Measurements from ENCODE around the gene TRAF3.

DNA sequence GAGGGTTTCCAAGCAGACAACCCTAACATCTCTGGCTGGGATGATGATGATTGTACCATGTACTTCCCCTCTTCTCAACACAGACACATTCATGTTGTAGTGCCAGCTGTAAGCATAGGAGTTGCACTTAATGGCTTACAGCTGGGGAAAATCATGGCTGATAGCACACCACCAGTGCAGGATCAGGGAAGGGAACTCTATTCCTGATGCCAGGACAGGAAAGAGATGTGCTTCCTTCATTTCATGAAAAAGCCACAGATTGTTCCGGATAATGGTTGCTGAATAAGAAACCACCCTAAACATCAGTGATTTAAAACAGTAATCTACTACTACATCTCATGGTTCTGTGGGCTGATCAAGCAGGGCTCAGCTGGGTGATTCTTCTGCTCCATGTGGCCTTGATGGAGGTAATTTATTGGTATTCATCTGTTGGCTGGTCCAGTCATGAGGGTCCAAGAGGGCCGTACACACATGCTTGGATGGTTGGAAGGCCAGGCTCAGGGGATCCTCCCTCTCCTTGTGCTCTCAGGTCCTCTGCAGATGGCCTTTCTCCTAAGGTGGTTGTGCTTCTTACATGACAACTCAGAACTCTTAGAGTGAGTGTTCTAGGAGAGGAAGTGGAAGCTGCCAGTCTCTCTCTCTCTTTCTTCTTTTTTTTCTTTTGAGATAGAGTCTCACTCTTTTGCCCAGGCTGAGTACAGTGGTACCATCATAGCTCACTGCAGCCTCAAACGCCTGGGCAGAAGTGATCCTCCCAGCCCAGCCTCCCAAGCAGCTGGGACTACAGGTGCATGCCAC lies 16.5 kb downstream of the TRAF3 start:
- TF ChIP-seq, protein P1, sequence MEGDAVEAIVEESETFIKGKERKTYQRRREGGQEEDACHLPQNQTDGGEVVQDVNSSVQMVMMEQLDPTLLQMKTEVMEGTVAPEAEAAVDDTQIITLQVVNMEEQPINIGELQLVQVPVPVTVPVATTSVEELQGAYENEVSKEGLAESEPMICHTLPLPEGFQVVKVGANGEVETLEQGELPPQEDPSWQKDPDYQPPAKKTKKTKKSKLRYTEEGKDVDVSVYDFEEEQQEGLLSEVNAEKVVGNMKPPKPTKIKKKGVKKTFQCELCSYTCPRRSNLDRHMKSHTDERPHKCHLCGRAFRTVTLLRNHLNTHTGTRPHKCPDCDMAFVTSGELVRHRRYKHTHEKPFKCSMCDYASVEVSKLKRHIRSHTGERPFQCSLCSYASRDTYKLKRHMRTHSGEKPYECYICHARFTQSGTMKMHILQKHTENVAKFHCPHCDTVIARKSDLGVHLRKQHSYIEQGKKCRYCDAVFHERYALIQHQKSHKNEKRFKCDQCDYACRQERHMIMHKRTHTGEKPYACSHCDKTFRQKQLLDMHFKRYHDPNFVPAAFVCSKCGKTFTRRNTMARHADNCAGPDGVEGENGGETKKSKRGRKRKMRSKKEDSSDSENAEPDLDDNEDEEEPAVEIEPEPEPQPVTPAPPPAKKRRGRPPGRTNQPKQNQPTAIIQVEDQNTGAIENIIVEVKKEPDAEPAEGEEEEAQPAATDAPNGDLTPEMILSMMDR (conservative IDR thresholded peaks at IDR 0.05 in 1 of 2, IDR thresholded peaks at IDR 0.05 in 1 of 2; ENCODE audit: extremely low read depth in 1 of 2, insufficient read depth in 1 of 2, low read depth in 1 of 2, low read length in 2 of 2) = no peak
- no peak for TF ChIP-seq EZH2 (IDR thresholded peaks at IDR 0.05; ENCODE audit: borderline replicate concordance, low read length)
